ENCODE measurements around the gene MLXIP.

The MLXIP gene

GRCh38 chr12:122161682-122162081 is 83.1 kb downstream of the MLXIP start:
- no peaks in the 10 kb centered on the region for H3K27me3 ChIP-seq (ENCODE audit: insufficient read depth, low read length, poor library complexity, severe bottlenecking)
- H3K4me1 ChIP-seq (ENCODE audit: insufficient read depth, low read length, poor library complexity, severe bottlenecking), result no peaks in the 10 kb centered on the region
- H3K4me3 ChIP-seq (ENCODE audit: low read length, poor library complexity, severe bottlenecking), result no peak overlapping the region
- no peak overlapping the region for H3K4me2 ChIP-seq (ENCODE audit: low read depth, low read length, poor library complexity, severe bottlenecking)
- H4K20me1 ChIP-seq (ENCODE audit: insufficient read depth, low read length, poor library complexity, severe bottlenecking), result no peaks in the 10 kb centered on the region
- H3K9ac ChIP-seq (ENCODE audit: low read depth, low read length, poor library complexity, severe bottlenecking), result no peak overlapping the region
- H3F3A ChIP-seq (ENCODE audit: low read depth), result no peaks in the 10 kb centered on the region
- no peaks in the 10 kb centered on the region for H3K36me3 ChIP-seq (ENCODE audit: insufficient read depth, low read length)
- no peaks in the 10 kb centered on the region for H3K9me2 ChIP-seq (replicated peaks; ENCODE audit: low read depth, low read length)
- no peaks in the 10 kb centered on the region for H3K9me3 ChIP-seq (ENCODE audit: insufficient read depth, low read depth, low read length)
- TF ChIP-seq EZH2phosphoT487 (IDR thresholded peaks at IDR 0.05; ENCODE audit: borderline replicate concordance) (no peak), CTCF (conservative IDR thresholded peaks at IDR 0.05; ENCODE audit: low read length) (no peak)
- no peaks in the 10 kb centered on the region for H3K79me2 ChIP-seq (ENCODE audit: insufficient read depth, low read length)
- no peak overlapping the region for H2AFZ ChIP-seq (ENCODE audit: low read length)

- no peaks in the 10 kb centered on the region for H4K20me1 ChIP-seq (ENCODE audit: insufficient read depth, low read length, poor library complexity, severe bottlenecking)
- H2AFZ ChIP-seq (ENCODE audit: low read length), result no peak overlapping the region
- H3K79me2 ChIP-seq (ENCODE audit: insufficient read depth, low read length), result no peaks in the 10 kb centered on the region
- no peak overlapping the region for H3K9ac ChIP-seq (ENCODE audit: low read depth, low read length, poor library complexity, severe bottlenecking)
- H3K9me2 ChIP-seq (replicated peaks; ENCODE audit: low read depth, low read length), result no peaks in the 10 kb centered on the region
- H3F3A ChIP-seq (ENCODE audit: low read depth), result no peaks in the 10 kb centered on the region
- H3K9me3 ChIP-seq (ENCODE audit: insufficient read depth, low read depth, low read length), result no peaks in the 10 kb centered on the region
- H3K4me2 ChIP-seq (ENCODE audit: low read depth, low read length, poor library complexity, severe bottlenecking), result no peak overlapping the region
- H3K4me3 ChIP-seq (ENCODE audit: low read length, poor library complexity, severe bottlenecking), result no peak overlapping the region
- H3K4me1 ChIP-seq (ENCODE audit: insufficient read depth, low read length, poor library complexity, severe bottlenecking), result no peaks in the 10 kb centered on the region
- no peaks in the 10 kb centered on the region for H3K27me3 ChIP-seq (ENCODE audit: insufficient read depth, low read length, poor library complexity, severe bottlenecking)
- H3K36me3 ChIP-seq (ENCODE audit: insufficient read depth, low read length), result no peaks in the 10 kb centered on the region
- TF ChIP-seq CTCF (conservative IDR thresholded peaks at IDR 0.05; ENCODE audit: low read length), result no peak
- no peak for TF ChIP-seq EZH2phosphoT487 (IDR thresholded peaks at IDR 0.05; ENCODE audit: borderline replicate concordance)
Observed at GRCh38 chr12:122162976-122163375, 84.4 kb downstream of the MLXIP start.

GRCh38 chr12:122166422-122167349 is 88.1 kb downstream of the MLXIP start:
- H3K79me2 ChIP-seq (ENCODE audit: insufficient read depth, low read length), result no peaks in the 10 kb centered on the region
- no peak for TF ChIP-seq EZH2phosphoT487 (IDR thresholded peaks at IDR 0.05; ENCODE audit: borderline replicate concordance)
- no peak for TF ChIP-seq CTCF (conservative IDR thresholded peaks at IDR 0.05; ENCODE audit: low read length)
- H3K4me2 ChIP-seq (ENCODE audit: low read depth, low read length, poor library complexity, severe bottlenecking), result no peak overlapping the region
- no peaks in the 10 kb centered on the region for H3K9me3 ChIP-seq (ENCODE audit: insufficient read depth, low read depth, low read length)
- H3K9me2 ChIP-seq (replicated peaks; ENCODE audit: low read depth, low read length), result no peaks in the 10 kb centered on the region
- no peak overlapping the region for H3K4me3 ChIP-seq (ENCODE audit: low read length, poor library complexity, severe bottlenecking)
- no peak overlapping the region for H2AFZ ChIP-seq (ENCODE audit: low read length)
- H3K27me3 ChIP-seq (ENCODE audit: insufficient read depth, low read length, poor library complexity, severe bottlenecking), result no peaks in the 10 kb centered on the region
- no peaks in the 10 kb centered on the region for H3F3A ChIP-seq (ENCODE audit: low read depth)
- no peaks in the 10 kb centered on the region for H4K20me1 ChIP-seq (ENCODE audit: insufficient read depth, low read length, poor library complexity, severe bottlenecking)
- no peaks in the 10 kb centered on the region for H3K4me1 ChIP-seq (ENCODE audit: insufficient read depth, low read length, poor library complexity, severe bottlenecking)
- H3K36me3 ChIP-seq (ENCODE audit: insufficient read depth, low read length), result no peaks in the 10 kb centered on the region
- H3K9ac ChIP-seq (ENCODE audit: low read depth, low read length, poor library complexity, severe bottlenecking), result no peak overlapping the region

Measured in Loucy (cell line).